GM18909 (cell line): ENCODE measurements around the gene HEATR5B.
"Not testable (repeated sequence)": the region's sequence is repeated elsewhere in the genome, so short reads cannot be mapped to it uniquely, and the experiment has no call there.

Experiments used
- ATAC-seq: cut with Tn5 transposase; IDR thresholded peaks from one replicate; pipeline ENCODE4 v1.9.1; 2021; ENCODE audit warnings: mild to moderate bottlenecking; ENCODE audit not compliant: unreplicated experiment, poor library complexity

The HEATR5B gene

DNA sequence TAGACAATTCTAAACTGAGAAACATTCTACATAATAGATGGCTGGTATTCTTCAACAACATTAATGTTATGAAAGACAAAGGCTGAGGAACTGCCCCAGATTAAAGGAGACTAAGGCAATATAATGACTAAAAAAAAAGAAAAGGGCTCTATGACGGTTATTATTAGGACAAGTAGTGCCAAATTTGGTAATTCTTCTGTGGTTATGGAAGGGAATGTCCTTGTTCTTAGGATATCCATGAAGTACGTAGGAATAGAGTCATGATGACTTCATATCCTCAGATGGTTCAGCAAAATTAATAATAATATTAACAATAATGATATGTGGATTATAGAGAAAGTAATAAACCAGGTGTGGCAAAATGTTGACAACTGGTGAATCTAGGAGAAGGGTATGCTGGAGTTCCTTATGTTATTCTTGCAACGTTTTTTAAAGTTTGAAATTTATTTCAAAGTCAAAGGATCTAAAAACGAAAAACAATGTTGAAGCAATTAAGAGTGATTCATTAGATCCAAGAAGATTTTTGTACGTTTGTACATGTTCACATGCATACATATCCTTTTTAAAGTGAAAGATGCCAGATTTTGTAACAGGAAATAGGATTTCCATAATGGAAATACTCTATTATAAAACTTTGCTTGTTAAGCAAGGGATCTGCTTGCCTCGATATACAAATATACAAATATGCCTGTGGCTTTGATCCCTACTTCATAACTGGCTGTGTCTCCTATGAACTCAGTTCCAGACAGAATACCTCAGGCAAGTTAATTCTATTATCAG, 90.1 kb downstream of the HEATR5B start:
- no peak for ATAC-seq

DNA sequence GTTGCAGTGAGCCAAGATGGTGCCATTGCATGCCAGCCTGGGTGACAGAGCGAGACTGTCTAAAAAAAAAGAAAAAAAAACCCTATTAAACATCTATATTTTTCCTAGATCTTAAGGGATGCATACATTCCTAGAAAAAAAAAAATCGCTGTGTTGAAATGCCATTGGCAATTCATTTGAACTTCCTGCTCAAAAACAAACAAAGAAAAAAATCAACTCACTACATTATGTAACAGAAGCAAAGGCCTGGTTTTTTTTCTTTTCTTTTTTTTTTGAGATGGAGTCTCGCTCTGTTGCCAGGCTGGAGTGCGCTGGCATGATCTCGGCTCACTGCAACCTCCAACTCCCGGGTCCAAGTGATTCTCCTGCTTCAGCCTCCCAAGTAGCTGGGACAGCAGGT, 96.2 kb downstream of the HEATR5B start:
- no peak for ATAC-seq

DNA sequence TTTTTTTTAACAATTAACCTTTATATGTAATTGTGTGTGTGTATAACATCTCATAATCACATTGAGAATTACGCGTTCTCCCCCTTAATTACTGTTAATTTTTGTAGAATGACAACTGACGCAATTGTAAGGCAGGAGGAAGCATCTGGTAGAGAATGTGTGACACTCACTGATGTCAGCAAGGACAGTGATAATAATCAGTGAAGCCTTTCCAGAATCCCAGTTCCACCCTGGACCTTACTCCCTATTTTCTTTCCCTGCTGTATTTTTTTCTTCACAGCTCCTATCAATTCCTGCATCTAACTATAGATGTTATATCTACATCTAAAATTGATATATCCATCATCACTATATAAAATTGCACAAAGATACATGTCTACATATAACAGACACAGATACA, 101.7 kb downstream of the HEATR5B start:
- ATAC-seq: no peak

DNA sequence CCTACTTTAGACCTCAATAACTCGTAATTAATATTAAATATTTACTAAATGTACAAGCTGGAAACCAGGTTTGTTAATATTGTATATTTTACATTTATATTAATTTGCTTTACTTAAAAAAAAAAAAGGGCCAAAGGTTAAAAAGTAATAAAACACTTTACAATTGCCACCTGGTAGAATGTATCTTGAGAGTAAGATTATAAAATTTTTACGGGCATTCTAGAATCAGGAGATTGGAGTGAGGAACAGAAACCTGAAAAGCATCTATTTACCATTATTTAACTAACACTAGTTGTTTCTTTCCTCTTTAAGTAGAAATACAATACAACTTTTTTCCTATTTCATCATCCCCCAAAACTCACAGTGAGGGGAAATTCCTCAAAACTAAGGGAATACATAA, 102.3 kb downstream of the HEATR5B start:
- no peak for ATAC-seq

DNA sequence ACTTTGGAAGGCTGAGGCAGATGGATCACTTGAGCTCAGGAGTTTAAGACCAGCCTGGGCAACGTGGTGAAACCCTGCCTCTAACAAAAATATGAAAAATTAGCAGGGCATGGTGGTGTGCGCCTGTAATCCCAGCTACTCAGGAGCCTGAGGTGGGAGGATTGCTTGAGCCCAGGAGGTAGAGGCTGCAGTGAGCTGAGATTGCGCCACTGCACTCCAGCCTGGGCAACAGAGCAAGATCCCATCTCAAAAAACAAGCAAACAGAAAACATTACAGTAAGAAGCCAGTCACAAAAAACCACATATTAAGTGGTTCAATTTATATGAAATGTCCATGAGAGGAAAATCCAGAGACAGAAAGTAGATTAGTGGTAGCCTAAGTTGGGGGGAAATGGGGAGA, 105.2 kb downstream of the HEATR5B start:
- not testable (repeated sequence) for ATAC-seq

DNA sequence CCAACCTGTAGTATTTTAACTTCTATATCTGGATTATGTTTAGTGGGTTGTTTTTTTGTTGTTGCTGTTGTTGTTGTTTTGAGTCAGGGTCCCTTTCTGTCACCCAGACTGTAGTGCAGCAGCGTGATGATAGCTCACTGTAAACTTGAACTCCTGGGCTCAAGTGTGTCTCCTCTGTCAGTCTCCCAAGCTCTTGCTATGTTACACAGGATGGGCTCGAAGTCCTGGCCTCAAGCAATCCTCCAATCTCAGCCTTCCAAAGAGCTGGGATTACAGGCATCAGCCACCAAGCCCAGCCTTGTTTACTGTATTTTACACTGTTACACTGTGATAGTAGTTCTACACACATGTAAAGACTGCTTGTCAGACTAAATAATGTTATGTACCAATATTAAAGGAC, 108.1 kb downstream of the HEATR5B start:
- no peak for ATAC-seq

DNA sequence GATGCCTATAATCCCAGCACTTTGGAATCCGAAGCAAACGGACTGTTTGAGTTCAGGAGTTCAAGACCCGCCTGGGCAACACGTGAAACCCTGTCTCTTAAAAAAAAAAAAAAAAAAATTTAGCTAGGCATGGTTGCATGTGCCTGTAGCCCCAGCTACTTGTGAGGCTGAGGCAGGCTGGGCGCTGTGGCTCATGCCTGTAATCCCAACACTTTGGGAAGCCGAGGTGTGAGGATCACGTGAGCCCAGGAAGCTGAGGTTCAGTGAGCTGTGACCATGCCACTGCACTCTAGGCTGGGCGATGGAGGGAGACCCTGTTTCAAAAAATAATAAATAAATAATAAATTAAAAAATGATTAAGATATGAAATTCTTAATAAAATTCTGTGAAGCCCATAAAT, 108.9 kb downstream of the HEATR5B start:
- no peak for ATAC-seq

DNA sequence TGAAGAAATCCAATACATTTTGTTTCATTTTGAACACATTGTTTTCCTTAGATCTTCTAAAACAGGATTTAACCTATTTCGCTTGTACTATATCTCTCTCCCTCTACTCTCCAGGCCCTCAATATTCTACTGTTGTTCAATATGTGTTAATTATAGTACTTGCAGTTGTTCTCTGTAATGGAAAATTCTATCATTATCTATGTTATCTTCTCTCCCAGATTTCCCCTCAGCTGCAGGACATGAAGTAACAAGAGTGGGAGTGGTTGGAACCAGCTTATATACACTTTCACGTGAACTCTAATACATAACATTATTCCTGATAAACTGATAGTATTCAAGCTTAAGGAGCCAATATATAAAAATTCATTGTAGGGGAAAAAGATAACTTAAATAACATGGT, 110.9 kb downstream of the HEATR5B start:
- ATAC-seq: no peak

DNA sequence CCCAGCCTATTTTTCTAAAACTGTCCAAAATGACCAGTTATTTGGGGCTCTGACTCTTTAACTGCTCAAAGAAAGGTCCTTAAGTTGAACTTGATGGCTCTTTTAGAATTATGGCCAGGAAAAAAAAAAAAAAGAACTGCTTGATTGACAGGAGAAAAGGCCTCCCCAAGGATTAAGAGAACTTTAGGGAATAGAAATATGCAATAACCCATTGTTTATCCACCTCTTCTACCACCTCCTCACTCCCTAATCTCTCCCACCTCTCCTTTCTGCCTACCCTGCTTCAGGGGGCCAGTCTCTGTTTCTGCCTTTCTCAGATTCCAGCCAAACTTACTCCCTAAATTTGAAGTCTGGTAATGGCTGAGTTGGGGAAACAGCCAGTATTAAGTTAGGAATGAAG, 112.2 kb downstream of the HEATR5B start:
- ATAC-seq: no peak

DNA sequence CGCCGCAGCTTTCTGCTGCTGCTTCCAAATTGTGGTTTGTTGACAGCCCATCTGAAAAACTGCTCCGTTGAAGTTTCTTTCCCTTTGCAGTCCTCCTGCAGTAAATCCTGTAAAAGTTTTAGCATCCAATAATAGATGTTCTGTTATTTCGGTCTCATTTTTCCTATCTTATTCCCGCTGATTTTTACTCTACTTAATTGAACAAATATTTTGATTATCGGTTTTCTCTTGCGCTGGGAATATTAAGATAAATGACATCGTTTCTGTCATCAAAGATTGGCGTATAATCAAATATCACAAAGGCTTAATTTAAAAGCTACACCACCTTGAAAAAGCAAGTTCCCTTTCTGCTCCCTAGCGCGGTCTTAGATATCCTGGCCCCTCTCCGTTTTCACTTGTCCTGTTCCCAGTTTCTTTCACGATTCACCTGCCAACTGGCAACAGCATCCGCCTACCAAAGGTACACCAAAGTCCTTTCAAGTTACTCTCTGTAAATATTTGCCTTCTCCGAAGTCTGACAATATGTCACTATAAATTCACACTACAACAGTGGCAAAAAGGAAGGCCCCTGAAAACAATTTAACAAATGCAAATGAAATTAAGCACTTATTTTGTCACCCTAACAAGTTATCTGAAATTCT, 116.8 kb downstream of the HEATR5B start:
- ATAC-seq: no peak

DNA sequence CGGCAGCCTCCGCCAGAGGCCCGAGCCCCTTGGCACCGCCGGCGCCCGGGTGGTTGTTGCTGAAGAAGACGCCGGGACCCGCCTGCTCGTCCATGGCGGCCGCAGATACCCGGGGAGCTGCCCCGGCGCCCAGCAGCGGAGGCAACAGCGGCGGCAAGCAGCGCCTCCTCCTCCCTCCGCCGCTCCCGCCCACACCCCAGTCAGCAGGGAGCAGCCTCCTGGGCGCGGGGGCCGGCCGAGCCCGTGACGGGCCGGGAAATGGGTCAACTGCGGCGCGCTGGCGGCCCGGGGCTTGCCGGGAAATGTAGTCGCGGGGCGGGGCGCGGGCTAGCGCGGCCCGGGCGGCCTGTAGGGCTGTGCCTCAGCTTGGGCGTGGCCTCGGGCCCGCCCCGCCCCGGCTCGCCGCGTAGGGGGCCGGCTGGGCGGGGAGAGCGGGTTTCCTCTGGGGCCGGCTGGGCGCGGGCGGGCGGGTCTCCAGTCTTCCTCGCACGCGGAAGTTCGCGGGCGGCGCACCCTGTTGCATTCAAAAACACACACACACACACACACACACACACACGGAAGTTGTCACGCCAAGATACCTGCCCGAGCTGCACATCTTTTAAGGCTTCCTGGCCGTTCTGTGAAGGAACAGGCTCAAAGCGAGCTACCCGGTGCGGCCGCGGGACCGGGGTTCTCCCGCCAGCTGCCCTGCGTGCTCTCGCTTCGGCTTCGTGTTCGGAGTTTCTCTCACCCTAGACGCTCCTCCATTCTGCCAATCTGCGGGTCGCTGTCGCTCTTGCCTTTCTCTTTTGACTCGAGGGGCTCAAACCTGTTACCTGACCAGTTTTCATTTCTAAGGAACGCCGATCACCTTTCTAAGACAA, 117.6 kb downstream of the HEATR5B start, which contains the start of gene STRN:
Gene STRN (minus strand): TSS at position 167 of the 866 bp plus-strand sequence. CDS start 73 bp downstream, at position 94.
- ATAC-seq: peak; percentile 99

DNA sequence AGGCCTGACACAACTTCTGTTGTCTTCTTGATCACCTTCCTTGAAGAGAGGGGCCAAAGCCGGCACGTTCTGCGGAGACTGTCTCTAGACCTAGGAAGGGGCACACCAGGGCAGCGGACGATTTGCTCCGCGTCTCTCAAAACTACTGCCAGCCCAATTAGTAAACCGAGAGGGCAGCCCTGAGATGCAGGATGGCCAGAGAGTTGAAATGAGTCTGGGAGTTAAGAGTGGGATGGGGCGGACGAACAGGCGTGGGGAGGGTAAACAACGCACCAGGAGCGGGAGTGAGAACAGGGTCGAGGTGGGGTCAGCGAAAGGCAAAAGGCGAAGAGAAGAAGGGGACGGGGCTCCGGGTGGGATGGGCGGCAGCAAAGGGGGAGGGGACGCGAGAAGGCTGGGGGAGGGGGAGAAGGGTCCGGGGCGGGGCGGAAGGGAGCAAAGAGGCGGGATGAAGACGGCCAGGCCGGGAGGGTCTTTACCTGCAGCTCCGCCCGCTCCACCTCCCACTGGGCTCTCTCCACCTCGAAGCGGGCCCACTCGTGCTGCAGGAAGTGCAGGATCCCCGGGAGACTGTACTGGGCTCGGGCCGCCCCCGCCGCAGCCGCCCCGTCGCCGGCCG, 118.3 kb downstream of the HEATR5B start:
- peak; percentile 32 for ATAC-seq

DNA sequence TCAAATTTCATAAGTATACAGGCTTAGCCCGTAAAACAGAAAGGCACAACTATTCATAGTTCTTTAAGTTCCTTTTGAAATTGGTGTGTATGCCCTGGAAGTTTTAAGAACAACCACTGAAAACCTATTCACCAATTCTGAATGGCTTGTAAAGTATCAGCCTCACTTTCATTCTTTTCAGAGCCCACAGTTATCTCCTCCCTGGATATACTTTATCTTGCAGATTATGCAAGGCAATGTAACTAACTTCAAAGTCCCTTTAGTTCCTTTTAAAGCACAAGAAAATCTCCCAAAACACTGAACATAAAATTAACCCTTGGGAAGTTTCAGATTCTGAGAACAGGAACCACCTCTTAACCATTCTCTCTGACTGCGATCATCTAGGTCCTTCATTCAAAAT, 119.0 kb downstream of the HEATR5B start:
- ATAC-seq: no peak

DNA sequence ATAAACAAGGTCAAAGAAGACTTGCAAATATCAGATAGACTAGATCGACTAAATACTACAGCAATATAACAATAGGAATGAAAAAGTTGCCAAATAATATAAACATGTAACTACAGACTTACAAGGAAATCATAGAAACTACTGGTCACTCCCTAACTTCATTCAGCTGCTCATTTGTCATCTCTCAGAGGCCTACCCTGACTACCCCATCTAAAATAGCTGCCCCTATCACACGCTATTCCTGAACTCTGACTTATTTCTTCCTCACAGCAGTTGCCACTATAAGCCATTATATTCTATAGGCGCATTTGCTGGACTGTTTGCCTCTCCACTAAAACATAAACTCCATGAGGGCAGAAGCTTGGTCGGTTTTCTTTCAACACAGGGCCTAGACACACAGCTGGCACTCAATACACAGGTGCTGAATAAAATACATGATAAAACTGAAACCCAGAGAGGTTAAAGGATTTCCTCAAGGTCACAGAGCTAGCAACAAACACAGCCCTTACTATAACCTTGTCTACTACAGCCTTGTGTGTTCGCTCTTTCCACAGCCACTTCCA, 119.6 kb downstream of the HEATR5B start:
- no peak for ATAC-seq

DNA sequence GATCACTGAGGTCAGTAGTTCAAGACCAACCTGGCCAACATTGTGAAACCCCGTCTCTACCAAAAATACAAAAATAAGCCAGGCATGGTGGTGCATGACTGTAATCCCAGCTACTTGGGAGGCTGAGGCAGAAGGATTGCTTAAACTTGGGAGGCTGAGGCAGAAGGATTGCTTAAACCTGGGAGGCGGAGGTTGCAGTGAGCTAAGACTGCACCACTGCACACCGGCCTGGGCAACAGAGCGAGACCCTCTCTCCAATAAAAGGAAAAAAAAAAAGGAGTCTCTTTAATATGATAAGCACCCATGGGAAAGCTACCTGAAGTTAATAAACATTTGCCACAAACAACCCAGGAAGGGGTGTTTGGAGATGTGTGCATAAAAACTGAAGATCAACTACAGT, 120.4 kb downstream of the HEATR5B start:
- no peak for ATAC-seq

DNA sequence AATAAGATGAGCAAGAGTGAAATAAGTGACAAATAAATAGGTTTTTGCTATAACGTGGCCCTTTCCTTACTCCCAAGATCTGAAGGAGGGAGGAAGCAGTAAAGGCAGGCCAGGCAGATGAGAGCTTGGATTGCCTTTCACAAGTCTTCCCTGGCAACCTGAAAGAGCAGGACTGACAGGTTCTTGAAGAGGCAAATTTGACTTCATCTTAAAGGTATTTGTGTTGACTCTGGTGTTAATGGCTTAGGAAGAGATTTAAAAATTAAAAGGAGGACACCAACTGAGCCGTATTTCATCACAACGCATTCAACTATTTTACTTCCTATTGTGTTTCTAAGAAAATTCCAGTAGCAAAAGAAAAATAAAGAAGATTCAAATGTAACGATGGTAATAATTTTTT, 121.1 kb downstream of the HEATR5B start:
- ATAC-seq: no peak

DNA sequence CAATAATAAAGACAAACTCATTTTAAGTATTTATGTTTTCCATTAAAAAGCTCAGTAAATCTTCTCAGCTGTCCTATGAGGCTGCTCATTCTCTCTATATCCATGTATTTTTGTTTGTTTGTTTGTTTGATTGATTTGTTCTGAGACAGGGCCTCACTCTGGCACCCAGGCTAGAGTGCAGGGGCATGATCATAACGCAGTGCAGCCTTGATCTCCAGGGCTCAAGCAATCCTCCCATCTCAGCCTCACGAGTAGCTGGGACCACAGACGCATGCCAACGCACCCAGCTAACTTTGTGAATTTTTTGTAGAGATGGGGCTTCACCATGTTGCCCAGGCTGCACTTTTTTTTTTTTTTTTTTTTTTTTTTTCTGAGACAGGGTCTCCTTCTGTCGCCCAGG, 123.4 kb downstream of the HEATR5B start:
- ATAC-seq: no peak

DNA sequence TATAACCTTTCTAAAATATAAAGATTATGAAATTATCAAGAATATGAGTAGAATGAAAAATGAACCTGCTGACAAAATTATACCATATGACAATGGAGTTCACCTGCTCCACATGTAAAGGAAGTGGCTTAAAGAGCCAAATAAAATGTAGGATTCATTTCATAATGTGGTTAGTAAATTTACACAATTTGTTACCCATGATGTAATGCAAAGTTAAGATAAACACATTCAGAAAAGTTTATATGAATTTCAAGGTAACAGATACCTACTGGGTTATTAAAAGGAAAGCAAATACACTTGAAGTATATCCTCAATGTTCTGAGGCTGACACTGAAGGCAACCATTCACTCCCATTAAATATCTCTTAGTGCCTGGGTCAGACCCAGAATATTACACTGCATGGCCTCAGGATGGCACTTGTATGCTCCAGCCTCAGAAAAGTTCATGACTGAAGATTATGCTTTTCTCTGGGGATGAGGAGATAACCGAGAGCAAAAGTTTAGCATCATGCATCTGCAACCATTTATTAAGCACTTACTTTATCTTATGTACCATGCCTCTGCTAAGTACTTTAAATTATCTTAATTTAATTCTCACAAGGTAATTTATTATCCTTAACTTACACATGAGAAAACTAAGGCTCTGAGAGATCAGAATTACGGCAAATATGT, 124.0 kb downstream of the HEATR5B start:
- ATAC-seq: no peak

DNA sequence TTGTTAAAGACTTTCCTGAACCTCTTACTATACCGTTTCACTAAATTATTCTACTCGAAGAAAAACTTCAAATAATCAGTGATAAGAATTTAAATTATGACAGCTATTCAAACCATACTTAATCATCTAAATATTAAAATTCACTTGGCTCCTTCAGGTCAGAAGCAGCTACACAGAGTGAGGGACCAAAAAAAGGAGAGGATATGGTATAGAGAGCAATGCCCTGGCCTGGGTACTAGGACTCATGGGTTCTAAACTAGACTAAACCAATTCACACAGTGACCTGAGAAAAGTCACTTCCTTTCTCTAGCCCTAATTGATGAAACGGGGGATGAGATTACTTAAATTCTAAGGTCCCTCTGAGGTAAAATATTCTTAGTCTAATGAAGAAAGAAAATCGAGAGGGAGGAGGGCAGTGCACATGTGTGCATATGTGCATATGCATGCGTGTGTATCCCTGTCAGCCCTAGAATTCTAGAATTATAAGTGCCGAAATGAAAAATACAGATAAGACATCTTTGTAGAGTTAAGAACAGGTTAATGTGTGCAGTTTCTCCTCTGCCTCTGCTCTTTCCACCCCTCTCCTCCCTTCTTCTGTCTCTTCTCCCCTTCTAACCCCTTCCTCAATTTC, 129.1 kb downstream of the HEATR5B start:
- no peak for ATAC-seq
